Stimulated activated CD4-positive, alpha-beta T cell treated with anti-CD3 and anti-CD28 coated beads, Interleukin-4, amount 100 ng/mL, for 4 hours (primary cell): Measurements from ENCODE around the gene EID2.

Experiments
- DNase-seq, 2 experiments: peaks; one replicate each; pipeline ENCODE4 v3.0.0-alpha.2; 2020

Gene EID2, protein sequence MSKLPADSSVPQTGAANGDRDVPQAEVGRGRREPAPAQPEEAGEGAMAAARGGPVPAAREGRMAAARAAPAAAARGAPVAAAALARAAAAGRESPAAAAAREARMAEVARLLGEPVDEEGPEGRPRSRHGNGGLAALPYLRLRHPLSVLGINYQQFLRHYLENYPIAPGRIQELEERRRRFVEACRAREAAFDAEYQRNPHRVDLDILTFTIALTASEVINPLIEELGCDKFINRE

DNA sequence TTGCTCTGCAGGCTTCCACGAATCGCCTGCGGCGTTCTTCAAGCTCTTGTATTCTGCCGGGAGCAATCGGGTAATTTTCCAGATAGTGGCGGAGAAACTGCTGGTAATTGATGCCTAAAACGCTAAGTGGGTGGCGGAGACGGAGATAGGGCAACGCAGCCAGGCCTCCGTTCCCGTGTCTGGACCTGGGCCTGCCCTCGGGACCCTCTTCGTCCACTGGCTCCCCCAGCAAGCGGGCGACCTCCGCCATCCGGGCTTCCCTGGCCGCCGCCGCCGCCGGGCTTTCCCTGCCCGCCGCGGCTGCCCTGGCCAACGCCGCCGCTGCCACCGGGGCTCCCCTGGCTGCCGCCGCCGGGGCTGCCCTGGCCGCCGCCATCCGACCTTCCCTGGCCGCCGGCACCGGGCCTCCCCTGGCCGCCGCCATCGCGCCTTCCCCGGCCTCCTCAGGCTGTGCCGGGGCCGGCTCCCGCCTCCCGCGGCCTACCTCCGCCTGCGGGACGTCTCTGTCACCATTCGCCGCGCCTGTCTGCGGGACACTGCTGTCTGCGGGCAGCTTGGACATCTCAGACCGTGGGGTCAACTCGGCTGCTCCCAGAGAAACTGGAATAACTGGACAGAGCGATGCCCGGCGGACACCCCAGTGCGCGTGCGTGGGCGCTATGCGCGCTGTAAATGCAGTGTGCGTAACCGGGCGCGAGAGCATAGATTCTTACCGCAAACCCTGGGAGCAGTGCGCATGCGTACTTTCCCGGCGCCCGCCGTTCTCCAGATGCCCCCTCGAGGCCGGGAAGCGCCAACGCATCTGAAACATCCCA, at the start of gene EID2:
EID2 (minus strand) TSS at position 644 of the 815 bp plus-strand sequence; CDS start at position 562, 82 bp downstream.
- peak; percentile 92 to 95 for DNase-seq

DNA sequence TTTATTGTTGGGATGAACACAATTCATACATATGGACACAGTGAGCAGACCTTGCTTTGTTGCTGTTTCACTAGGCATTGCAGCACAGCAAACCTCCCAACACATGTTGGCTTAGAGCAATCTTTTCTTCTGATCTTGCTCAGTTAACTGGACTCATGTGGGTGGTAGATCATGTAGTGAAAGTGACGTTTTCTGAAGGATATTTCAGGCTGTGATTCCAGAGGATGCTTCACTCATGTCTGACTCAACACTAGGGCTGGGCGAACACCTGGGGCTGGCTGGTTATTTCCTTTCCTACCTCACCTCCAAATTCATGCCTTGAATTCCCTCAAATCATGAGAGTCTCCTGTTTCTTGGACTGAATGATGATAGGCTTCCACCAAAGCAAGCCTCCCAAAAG, 48.1 kb upstream of the EID2 start:
- no peak for DNase-seq

DNA sequence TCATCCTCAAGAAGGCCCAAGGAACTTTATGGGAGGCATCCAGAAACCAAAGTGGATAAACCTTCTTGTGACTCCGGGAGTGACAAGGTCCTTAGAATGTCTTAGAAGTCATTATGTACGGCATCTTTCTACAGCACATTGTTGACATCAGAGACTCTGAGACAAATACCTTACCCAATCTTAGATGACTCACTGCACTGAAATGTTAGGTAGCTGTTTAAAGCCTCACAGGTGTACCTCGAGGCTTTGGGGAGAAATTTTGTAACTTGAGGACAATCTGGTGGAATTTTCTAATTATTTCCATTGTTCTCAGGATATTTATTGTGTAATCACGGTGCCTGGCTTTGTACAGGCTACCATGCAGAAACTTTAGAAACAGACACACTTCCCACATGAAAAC, 47.5 kb upstream of the EID2 start:
- no peak for DNase-seq

DNA sequence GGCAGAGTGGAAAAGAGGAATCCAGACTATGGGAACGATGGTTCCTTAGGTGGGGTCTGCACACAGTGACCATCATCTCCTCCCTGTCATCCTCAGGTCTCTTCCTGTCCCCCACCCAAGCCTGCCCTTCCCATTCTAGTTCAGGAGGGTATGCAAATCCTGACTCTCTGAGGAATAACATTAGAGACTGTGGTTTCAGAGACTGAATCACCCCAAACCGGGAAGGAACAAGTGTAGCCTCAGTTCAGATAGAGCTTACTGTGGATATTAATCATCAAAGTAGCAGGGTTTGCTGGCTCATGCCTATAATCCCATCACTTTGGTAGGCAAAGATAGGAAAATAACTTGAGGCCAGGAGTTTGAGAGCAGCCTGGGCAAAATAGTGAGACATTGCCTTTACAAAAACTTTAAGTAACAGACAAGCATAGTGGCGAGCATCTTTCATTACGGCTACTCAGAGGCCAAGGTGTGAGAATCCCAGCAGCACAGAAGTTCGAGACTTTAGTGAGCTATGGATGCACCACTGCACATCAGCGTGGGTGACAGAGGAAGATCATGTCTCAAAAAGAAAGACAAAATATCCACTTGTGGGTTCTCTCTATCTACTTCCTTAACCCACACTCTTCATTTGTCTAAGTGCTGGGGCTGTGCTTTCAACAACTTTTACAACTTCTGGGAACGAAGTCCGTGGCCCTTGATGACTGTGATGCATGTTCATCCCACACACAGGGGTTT, 43.1 kb upstream of the EID2 start:
- DNase-seq = no peak

DNA sequence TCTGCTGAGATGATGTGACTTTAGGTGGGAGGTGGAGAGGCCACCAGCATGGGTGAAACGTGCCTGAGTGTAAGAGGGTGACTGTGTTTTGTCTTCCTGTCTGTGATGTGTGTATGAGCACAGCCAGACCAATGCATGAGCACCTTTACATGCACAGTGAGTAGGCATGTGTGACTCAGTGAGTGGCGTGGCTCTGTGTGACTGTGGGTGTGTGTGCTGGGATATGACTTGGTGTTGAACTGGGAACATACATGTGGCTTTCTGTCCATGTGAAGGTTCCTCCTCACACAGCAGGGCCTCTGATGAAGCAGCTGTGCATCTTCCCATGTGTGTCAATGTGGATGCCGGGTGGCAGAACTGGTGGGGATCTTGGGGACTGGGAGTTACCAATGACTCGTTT, 42.5 kb upstream of the EID2 start:
- DNase-seq = peak in 1 of 2 experiments; percentile 35

DNA sequence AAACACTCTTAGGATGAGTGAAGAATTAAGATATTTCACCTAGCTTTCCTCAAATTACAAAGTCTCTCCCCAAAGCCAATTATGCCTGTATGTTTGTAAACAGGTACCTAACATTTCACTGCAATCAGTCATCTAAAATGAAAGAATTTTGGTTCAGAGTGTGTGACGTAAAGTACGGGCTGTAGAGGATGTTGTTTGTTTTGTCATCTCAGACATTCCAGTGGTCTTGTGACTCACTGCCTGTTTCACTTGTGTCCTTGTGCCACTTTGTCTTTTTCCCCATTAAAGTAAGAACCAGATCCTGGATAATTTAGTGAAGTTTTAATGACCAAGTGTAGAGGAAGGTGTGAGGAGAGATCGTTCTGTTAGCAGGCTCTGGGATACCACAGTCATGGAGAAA, 28.6 kb upstream of the EID2 start:
- DNase-seq = no peak

DNA sequence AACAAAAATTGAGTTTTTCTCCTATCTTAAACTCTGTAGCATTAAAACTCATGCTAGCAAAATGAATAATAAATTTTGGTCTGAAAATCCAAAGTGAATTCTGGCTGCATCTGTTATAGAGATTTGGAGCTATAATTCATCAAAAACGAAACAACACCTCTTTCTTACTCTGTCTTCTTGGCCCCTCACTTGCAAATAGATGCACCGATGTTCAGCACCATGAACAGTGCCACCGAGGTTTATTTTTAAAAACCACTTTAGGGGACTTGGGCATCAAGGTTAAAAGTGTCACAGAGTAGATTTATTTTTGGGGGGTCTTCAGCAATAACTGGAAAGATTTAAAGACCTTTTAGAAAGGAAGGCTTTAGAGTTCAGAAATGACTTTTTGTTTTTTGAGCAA, 26.1 kb upstream of the EID2 start:
- DNase-seq = no peak

DNA sequence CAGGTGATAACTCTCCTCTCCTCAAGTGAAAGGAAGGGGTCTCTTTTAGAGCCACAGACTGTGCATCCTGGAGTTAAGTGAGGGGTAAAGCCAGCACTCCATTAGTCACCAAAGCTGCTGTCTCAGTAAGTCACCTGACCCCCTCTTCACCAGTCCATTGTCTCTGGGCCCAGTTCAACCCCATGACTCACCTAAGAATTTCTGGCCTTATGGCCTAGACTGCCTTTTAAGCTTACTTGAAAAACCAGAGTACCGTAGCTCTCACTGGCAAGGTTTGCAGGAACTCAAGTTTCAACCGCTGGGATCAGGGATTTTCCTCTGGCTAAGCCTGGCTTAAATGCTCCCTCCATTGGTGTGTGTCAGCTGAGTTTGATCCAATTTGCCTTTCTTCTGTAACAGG, 23.4 kb upstream of the EID2 start:
- no peak for DNase-seq

DNA sequence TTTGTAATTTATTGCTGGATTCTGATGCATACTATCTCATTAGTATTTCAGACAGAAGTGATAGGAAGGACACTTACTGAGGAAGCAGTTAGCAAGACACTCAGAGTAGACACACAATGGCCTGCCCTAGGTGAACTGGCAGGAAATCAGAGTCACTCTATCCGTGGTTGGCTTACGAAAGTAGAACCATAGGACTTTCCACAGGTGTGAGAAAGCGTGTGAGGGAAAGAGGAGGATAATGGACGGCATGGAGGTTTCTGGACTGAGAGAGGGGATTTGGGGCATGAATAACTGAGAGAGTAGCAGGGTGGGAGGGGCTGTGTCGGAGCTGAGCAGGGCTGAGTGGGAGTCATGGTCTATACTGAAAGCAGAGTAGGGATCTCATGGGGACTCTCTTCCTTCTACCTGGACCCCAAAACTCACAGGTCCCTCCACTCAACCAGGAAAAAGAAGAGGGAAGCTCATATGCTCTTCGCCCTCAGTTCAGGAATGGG, 18.7 kb upstream of the EID2 start:
- peak in 1 of 2 experiments; percentile 23 for DNase-seq

DNA sequence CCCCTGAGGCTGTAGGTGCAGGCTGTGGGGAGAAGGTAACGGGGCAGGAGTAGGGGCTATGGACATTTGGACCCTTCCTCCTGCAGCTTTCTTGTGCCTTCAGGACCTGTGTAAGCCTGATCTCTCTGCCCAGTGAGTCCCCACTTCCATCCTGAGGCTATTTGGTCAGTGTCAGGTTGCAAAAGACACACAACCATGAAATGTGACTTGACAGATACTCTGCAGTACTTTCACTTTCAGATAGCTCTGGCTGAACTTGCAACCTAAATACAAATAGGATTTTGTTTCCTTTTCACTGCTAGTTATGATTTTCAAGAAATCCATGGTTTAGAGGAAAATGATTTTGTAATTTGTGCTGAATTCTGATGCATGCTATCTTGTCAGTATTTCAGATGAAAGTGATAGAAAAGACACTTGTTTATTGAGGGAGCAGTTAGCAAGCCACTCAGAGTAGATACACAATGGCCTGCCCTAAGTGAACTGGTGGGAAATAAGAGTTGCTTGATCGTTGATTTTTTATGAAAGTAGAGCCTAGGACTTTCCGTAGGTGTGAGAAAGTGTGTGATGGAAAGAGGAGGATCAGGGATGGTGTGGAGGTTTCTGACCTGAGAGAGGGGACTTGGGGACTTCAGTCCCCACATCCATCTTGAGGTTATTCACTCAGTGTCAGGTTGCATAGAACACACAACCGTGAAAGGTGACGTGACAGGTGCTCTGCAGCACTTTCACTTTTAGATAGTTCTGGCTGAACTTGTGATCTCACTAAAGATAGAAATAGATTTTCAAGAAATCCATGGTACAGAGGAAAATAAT, 18.1 kb upstream of the EID2 start:
- peak in 1 of 2 experiments; percentile 38 for DNase-seq

DNA sequence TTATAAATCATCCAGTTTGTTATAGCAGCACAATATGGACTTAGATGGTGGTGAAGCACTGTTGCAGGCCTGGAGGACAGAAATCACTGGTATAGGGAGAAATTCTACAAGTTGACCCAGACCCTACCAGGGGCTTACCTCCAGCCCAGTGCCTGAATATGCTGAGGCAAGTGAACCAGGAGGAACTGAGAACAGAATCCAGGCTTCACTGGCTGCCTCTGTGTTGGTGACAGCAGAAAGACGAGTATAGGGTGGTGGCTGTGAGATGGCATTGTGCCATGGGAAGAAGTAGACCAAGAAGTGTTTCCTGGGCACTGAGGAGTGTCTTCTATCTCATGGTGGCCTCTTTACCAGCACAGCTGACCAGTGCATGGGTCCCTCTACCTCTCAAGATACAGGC, 15.9 kb upstream of the EID2 start:
- no peak for DNase-seq

DNA sequence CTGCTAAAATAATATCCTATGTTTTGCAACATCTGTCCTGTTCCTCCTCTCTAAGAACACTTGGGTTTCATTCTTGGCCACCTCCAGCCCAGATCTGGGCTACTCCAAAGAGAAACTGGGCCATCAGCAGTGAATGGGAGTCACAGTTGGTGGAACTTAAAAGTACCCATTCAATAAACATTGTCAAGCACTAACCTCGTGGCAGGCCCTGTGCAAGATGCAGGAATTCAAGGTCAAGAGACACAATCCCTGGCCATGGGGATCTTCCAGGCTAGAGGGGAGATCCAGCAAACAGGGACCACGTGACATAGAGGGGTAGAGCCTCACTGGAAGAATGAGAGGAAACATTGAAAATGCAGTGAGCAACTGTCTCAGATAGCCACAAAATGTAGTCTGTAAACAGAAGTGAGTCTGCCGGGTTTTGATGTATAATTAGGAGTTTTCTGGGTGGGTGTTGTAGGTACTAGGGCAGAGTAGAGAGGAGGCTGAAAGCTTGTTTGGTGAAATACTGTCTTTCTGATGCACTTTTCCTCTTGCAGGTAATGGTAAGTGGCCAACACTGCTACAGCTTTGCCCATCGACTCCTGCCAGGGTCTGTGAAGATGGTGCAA, 14.8 kb upstream of the EID2 start:
- DNase-seq = no peak

DNA sequence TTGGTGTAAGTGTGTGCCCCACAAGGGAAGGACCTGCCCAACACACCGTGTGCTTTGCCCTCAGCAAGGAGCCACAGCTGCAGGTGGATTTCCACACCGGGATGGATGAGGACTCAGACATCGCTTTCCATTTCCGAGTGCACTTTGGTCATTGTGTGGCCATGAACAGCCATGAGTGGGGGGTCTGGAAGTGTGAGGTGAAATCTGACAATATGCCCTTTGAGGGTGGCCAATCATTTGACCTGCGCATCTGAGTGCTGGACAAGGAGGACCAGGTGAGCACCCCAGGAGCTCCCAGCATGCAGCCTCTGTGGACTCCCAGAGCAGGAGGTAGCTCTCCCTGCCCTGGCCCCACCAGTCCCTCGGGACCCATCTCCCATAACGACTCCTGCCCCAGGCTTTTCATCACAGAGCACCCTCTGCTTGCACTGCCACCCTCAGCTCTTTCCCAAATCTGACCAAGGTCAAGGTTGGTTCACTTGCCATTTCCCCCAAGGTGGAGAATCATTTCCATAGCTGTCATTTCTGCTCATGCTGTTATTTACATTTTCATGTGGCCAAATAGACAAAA, 13.2 kb upstream of the EID2 start:
- no peak for DNase-seq

DNA sequence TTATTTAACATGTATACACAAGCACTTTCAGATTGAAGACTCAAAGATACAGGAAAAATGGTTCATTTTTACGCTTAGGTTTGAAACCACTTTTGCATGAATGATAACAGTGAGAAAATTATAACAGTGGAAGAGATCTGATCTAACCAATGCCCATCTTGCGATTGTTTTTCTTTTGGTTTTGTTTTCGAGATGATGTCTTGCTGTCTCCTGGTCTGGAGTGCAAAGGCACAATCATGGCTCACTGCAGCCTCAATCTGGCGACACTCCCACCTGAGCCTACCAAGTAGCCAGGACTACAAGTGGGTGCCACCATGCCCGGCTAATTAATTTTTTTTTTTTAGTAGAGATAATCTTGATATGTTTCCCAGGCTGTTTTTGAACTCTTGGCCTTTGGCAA, 10.2 kb upstream of the EID2 start:
- DNase-seq = no peak

DNA sequence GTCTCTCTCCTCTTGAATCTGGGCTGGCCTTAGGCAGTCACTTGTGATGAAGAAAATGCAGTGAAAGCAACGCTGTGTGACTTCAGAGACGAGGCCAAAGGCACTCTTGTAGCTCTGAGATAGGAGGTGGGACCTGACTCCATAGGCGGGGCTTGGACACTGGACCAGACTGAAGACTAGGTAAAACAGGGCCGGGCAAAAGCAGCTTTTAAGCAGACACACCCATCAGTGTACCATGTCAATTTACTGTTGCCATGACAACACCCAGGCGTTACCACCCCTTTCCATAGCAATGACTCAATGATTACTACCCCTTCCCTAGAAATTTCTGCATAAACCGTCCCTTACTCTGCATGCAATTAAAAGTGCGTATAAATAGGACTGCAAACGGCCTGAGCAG, 6.6 kb upstream of the EID2 start:
- peak in 1 of 2 experiments; percentile 18 for DNase-seq

DNA sequence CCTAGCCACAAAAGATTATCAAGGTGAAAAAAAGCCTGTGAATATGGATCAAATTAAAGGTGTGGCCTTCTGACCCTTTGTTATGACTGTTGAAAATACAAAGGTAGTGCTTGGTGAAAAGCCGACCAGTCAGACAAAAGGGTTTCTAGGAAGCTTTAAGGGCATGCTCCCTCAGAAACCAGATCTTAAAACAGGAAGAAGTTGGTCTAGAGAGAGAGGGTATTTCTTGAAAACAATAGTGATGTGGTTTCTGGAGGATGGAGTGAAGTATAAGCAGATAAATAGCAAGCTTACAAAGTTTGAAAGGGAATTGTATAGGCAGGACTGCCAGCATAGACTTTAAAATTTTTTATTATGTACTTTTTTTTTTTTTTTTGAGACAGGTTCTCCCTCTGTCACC, 5.0 kb upstream of the EID2 start:
- DNase-seq = no peak

DNA sequence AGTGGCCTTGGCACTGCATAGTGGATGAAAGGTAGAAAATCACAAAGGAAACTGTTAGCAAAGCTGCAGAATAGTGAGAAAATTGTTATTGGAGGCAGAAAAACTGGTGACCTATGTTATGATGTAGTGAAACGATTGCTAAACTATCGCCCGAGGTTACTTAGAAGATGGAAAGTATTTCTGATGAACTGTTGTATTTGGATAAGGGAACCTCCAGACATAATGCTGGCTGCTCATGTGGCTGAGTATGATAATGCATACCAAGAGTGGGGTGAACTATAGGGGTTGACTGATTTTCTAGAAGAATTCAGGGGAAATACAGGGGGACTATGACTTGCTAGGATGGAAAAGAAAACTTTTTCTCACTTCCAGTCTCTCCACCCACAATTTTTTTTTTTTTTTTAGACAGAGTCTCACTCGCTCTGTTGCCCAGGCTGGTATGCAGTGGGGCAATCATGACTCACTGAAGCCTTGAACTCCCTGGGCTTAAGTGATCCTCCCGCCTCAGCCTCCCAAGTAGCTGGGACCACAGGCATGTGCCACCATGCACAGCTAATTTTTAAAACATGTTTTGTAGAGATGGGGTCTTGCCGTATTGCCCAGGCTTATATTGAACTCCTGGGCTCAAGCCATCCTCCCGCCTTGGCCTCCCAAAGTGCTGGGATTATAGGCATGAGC, 4.4 kb upstream of the EID2 start:
- peak in 1 of 2 experiments; percentile 20 for DNase-seq

DNA sequence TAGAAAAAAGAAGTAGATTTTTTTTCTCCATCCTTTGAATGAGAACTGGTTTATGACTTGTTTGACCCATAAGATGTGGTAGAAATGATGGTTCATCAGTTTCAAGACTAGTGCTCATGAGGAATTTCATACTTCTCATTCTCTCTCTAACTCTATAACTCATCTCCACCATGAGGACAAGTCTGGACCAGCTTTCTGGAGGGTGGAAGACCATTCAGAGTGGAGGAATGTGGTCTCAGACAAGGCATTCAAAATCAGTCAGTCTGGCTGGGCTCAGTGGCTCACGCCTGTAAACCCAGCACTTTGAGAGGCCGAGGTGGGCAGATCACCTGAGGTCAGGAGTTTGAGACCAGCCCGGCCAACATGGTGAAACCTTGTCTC, 3.5 kb upstream of the EID2 start:
- no peak for DNase-seq

DNA sequence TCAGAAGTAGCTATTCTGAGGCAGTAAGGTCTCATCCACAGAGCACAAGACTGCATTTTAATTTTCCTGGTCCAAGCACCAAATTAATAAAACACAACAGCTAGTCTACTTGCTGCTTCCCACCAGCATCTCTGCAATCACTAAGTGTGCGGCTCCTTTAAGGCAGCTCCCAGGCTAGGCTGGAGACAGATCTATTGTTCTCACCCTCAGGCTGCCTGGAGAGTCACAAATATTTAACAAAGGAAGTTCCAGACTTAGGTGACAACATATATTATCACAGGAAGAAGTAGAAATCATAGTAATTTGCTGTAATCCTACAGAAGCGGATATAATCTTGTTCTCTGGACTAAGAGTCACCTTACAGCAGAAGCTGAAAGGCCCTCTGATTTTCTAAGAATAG, 2.2 kb upstream of the EID2 start:
- DNase-seq = no peak

DNA sequence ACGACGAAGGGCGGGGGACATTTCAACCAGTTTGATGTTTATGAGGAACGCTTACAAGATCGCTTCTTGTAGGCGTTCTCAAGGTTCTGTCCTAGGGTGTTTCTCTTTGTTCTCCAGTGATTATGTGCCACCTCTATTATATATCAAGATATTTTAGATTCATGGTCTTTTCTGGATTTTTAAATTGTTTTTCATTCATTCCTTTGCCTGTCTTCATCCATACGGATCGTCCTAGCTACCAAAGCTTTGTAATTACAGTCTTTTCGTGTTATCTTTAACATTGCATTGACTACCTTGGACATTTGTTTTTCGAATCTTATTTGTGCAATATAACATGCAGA, 342 bp upstream of the EID2 start:
- DNase-seq = no peak

DNA sequence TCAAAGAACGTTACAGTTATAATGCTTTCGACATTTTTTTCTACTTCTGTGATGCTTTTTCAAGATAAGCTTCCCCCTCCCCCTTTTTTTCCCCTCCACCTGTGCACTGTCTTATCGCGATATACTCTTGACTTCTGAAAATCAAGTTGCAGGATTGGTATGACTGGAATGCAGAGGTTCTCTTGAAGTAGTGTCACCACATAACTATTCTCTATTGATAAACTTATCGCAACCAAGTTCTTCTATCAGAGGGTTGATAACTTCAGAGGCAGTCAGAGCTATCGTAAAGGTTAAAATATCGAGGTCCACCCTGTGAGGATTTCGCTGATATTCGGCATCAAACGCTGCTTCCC, 820 bp downstream of the EID2 start:
- DNase-seq = no peak

DNA sequence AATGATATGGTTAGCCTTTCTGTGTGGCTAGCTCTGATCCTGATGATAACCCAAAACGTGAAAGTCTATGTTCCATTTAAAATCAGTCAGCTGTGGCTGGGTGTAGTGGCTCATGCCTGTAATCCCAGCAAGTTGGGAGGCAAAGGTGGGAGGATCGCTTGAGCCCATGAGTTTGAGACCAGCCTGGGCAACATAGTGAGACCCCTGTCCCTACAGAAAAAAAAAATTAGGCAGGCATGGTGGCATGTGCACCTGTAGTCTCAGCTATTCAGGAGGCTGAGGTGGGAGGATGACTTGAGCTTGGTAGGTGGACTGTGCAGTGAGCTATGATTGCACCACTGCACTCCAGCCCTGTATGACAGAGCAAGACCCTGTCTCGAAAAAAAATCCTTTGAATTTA, 6.2 kb downstream of the EID2 start:
- no peak for DNase-seq
